NCI-H226 (cell line): ENCODE results near the gene PACRG.

Source experiments
- DNase-seq: peaks from one replicate; pipeline ENCODE4 v3.0.0-alpha.2; 2015

Gene PACRG

GRCh38 chr6:163324326-163324687, 596.5 kb downstream of the PACRG start:
- no peak for DNase-seq

- no peak for DNase-seq
Observed at GRCh38 chr6:163324688-163325389, 597.1 kb downstream of the PACRG start.

DNA sequence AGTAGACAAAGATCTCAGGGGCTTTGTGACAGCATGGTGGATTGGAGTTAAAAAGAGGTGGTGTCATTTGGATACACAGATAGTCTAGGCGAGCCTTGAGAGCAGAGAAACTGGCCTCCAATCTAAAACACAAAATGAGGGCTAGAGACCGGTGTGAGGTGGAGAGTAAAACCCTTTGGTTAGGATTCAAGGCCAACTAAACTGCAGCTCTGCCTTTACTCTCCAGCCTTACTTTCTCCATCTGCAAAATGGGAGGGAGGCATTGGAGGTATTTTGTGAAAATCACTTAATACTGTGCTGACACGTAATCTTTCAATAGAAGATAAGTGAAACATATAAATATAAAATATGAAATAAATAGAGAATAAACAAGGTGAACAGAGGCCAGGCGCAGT, 597.6 kb downstream of the PACRG start:
- DNase-seq = no peak

DNA sequence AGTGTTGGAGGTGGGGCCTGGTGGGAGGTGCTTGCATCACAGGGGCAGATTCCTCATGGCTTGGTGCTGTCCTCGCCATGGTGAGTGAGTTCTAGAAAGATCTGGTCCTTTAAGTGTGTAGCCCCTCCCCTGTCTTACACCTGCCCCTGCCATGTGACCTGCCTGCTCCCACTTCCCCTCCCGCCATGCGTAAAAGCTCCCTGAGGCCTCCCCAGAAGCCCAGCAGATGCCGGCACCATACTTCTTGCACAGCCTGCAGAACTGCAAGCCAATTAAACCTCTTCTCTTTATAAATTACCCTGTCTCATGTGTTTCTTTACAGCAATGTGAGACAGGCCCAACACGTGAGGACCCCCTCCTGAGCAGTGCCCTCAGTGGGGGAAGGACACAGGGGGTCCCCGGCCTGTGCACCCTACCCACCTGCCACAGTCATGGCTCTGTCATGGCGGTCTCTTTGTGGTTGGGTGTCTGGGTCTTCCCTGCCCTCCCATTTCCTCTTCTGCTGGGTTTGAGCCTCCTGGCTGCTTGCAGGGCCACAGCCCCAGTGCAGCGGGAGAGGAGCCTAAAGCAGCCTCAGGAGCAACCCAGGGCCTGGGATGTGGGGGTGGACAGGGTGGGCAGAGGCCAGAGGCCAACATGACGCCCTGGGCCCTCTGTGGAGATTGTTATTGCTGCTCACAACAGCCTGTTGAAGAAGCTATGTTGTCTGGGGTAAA, 599.5 kb downstream of the PACRG start:
- no peak for DNase-seq

DNA sequence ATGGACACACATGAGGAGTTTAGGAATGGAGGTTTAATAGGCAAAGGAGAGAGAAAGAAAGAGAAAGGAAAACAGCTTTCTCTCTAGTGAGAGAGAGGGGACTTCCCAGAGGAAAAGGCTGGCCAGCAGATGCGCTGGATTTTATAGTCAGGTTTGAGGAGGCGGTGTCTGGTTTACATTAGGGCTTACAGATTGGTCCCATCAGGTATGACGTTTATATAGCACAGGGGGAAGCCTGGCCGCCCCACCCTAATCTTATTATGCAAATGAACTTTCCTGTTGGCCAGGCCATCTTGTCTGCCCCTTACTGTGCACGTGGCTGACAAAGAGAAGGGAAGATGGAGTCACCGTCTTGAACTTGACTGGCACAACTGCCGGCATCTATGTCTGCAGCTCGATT, 600.1 kb downstream of the PACRG start:
- no peak for DNase-seq

GRCh38 chr6:163328411-163328810, 600.6 kb downstream of the PACRG start:
- DNase-seq = no peak

DNA sequence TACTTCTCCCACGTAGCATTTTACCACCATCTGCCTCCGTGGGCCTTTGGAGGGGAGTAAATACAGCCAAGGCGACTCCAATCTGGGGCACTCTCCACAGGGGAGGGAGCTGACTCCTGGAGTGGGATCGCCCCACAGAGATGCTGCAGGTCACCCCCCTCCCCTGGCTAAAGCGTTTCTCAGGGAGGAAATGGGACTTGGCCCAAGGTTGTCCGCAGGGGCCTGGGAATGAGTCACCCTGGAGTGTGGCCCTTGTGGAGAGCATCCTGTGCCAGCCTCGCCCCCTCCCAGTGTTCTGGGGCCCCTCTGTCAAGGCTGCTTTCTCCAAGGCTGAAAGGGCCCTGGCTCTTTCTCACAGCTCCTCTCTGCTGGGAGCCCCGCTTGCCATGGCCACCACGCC, 602.2 kb downstream of the PACRG start:
- DNase-seq = no peak

DNA sequence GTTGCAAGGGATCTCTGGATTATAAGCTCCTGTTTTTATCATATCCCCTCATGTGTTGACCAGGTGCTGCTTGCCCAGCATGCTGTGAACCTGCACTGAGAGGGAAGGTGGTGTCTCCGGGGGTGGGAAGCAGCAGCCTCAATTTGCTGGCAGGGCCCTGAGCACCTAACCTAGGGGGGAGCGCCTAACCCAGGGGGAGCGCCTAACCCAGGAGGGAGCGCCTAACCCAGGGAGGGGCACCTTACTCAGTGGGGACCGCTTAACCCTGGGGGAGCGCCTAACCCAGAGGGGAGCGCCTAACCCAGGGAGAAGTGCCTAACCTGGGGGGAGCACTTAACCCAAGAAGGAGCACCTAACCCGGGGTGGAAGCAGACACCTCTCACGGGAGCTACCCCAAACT, 603.5 kb downstream of the PACRG start:
- no peak for DNase-seq

DNA sequence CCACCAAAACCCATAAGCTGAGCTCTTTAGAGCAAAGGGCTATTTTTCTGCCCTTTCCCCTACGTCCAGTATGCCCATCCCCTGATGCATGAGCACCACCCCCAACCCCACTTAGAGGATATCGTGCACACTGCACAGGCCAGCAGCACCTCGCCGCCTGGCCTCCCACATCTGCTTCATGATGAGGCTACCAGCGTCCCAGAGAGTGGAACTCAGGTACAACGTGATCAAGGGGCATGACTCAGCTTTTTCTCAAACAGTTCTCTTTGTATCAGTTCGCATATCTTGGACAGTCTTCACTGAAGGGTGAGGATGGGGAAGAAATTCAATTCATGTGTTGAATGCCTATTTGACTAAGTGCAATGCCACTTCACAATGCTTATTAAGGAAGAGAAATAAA, 604.8 kb downstream of the PACRG start:
- DNase-seq = no peak

- no peak for DNase-seq
Observed at GRCh38 chr6:163333038-163333437, 605.3 kb downstream of the PACRG start.

DNA sequence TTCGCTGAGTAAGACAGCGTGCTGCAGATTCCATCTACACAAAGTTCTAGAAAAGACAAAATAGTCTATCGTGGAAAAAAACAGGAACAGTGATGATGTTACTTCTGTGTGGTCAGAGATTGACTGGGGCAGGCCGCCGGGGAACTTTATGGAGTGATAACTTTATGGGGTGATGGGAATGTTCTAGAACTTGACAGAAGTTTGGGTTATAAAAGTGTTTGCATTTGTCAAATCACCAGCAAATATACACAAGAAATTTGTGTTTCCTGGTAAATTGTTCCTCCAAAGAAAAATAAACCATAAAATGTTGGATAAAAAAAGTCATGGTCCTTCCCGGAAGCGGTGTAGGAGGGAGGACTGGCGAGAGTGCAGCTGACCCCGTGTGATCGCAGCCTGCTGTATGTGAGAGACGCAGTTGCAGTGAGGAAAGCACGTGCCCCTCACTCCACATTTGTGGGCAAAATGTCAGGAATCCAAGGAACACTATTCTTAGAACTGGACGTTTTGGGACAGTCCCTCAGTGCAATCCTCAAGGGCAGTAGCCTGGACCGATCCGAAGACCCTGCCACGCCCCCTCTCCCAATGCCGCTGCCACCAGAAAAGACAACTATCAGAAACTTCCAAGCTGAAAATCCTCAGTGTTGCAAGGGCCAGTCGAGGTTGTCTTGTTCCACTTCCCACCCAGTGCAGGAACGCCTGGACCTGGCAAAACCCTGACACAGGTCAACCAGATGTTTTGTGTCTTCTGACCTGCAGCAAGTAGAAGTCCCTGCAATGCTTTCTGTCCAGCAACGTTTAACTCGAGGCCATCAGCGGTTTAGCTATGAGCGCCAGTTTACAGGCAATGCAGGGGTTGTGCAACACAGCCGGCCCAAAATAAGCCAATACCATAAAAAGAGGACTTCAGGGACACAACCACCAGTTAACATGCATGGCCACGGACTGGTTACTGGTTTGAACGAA, 606.2 kb downstream of the PACRG start:
- DNase-seq = no peak

- no peak for DNase-seq
Observed at GRCh38 chr6:163335056-163335455, 607.3 kb downstream of the PACRG start.

- no peak for DNase-seq
Observed at GRCh38 chr6:163335671-163336545, 608.1 kb downstream of the PACRG start.

- DNase-seq = no peak
Observed at GRCh38 chr6:163336961-163337360, 609.2 kb downstream of the PACRG start.

DNA sequence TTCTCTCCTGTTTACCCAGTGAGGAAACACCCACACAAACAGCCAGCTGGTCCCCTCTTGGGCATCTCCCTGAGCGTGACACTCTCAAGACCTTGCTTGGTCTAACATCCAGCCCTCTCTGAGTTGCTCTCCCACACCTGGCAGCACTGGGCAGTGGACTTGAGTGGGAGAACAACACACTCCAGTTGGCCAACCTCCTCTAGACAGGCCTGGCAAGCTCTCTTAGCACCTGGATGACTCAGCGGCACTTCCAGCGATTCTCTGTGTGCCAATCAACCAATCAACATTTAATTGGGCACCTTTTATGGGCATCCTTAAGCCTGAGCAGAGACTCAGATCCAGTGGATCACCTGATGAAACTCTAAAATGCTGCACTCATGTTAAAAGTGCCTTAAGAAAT, 610.2 kb downstream of the PACRG start:
- no peak for DNase-seq

DNA sequence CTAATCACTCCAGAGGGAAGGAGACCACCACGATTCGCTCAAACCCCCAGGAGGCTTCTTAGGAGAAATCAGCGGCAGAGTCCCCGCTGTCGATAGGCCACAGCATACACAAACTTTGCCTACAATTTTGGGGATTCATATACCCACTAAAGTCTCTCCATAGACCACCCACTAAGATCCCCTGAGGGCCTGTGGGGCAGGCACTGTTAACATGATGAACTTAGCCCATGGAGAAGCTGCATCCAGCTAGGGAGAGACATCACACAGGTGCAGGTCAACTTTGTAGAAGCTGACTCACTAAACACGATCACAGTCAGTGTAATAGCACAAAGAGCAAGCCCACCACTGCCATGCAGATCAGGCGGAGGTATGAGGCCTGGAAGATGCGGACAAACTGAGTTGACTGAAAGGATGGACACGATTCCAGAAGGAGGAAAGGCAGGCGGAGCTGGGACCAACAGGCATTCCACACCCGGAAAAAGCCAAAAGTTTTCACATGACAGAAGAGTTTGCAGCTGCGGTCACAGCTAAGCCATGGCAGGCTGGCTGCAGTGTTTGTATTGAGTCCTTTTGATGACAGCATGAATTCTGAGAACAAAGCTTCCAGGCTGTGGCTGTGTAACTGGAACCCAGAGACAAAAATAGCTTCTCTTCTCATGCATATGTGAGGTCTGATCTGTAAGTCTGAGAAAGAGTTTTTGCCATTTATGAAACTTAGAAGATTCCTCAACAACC, 611.1 kb downstream of the PACRG start:
- no peak for DNase-seq

GRCh38 chr6:163339466-163339865, 611.7 kb downstream of the PACRG start:
- no peak for DNase-seq

GRCh38 chr6:163340201-163340887, 612.6 kb downstream of the PACRG start:
- no peak for DNase-seq

- DNase-seq = no peak
Observed at GRCh38 chr6:163341224-163342061, 613.7 kb downstream of the PACRG start.
